ENCODE measurements around the gene MOB2. TPM values are rescaled to one million over a fixed set of nuclear protein-coding genes. Genes with fewer than 3 reads are reported as not detected.

MOB2 gene
- total RNA-seq, 1 experiment from 2014 or later = 21.8 TPM

DNA sequence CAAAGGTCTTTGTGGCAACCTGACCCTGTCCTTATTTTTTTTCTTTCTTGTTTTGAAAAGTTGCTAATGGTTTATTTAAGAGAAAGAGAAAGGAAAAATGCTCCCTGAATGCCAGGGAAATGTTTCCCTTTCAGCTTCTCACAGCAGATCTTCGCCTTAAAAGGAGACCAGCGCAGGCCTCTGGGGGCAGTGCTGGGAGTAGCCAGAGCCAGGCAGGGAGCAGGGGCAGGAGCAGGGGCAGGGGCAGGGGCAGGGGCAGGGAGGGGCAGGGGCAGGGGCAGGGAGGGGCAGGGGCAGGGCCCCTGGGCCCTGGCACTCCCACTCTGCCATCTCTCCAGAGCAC is 5.1 kb downstream of the MOB2 start:
- Histone ChIP-seq H3K9me3 (ENCODE audit: insufficient read depth, low read depth) (no peaks in the 10 kb centered on the region), H3K27me3 (ENCODE audit: insufficient read depth, low read depth) (no peaks in the 10 kb centered on the region), H3K9me2 (ENCODE audit: insufficient read depth) (no peaks in the 10 kb centered on the region), H3K27ac (no peak overlapping the region), H4K20me1 (ENCODE audit: insufficient read depth) (0 out of 2 replicates have a peak, but pooled peaks cover 3% of the 10 kb centered on the region), H3K4me1 (replicated peaks; ENCODE audit: insufficient read depth) (no peaks in the 10 kb centered on the region), H3K4me3 (no peak overlapping the region), H3K79me2 (ENCODE audit: low read depth) (no peaks in the 10 kb centered on the region), H2AFZ (no peak overlapping the region), H3K4me2 (no peak overlapping the region), H3K36me3 (ENCODE audit: low read depth) (no peaks in the 10 kb centered on the region), H3F3A (ENCODE audit: insufficient read depth, low read depth) (no peaks in the 10 kb centered on the region)
- CTCF ChIA-PET = no interaction called here
- no peak for TF ChIP-seq EZH2 (IDR thresholded peaks at IDR 0.05; ENCODE audit: low read depth)
- TF ChIP-seq, protein P1, sequence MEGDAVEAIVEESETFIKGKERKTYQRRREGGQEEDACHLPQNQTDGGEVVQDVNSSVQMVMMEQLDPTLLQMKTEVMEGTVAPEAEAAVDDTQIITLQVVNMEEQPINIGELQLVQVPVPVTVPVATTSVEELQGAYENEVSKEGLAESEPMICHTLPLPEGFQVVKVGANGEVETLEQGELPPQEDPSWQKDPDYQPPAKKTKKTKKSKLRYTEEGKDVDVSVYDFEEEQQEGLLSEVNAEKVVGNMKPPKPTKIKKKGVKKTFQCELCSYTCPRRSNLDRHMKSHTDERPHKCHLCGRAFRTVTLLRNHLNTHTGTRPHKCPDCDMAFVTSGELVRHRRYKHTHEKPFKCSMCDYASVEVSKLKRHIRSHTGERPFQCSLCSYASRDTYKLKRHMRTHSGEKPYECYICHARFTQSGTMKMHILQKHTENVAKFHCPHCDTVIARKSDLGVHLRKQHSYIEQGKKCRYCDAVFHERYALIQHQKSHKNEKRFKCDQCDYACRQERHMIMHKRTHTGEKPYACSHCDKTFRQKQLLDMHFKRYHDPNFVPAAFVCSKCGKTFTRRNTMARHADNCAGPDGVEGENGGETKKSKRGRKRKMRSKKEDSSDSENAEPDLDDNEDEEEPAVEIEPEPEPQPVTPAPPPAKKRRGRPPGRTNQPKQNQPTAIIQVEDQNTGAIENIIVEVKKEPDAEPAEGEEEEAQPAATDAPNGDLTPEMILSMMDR (conservative IDR thresholded peaks at IDR 0.05) = no peak
- no TSS peak for BruUV-seq (replicated peaks)
- POLR2A ChIA-PET (ENCODE audit: unreplicated experiment) = no interaction called here
- intact Hi-C loops (cut with micrococcal nuclease; ENCODE audit: unreplicated experiment) = no loop called here
- no peak for DNase-seq

DNA sequence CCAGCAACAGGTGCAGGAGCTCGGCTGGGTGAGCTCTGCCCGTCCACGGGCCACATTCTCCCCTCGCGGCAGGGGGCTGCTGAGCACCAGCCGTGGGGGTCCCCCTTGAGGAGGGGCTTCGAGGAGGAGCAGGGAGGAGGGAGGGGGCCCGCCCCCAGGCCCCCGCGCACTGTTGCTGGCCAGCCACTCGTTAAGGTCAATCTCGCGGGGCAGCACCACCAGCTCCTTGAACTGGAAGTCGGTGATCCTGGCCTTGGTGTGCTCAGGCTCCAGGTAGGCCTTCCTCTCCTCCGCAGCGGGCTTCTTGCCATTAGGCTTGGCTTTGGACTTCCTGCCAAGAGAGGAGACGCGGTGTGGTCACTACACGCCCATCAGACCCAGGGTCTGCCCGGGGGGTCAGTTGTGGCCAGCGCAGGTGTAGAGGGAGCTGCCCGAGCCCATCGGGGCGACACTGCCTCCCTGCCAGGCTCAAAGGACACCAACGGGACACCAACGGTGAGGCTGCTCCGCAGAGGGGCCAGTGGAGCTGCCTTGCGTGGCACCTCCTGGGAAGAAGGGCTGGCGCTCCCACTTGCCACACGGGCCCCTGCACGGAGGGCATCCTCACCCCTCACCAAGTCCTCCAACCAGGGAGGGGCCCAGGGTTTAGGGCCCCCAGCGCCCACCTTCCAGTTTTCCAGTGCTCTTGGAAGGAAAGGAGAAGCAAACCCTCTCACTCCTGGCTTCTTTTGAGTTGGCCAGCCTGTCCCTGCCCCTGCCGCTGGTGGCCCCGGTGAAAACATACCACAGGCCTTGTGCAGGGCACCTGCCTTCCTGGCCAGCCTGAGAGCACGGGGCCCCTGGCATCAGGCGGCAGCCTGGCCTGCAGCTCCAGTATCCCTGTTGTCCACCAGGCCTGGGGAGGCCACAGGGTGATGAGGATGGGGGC is 5.8 kb downstream of the MOB2 start:
- no TSS peak for BruUV-seq (replicated peaks)
- Histone ChIP-seq H3K79me2 (ENCODE audit: low read depth) (no peaks in the 10 kb centered on the region), H3K27me3 (ENCODE audit: insufficient read depth, low read depth) (no peaks in the 10 kb centered on the region), H2AFZ (no peak overlapping the region), H3K4me3 (no peak overlapping the region), H3K27ac (no peak overlapping the region), H3K9me3 (ENCODE audit: insufficient read depth, low read depth) (no peaks in the 10 kb centered on the region), H3F3A (ENCODE audit: insufficient read depth, low read depth) (no peaks in the 10 kb centered on the region), H3K9me2 (ENCODE audit: insufficient read depth) (no peaks in the 10 kb centered on the region), H3K4me2 (no peak overlapping the region), H4K20me1 (ENCODE audit: insufficient read depth) (0 out of 2 replicates have a peak, but pooled peaks cover 3% of the 10 kb centered on the region), H3K4me1 (replicated peaks; ENCODE audit: insufficient read depth) (no peaks in the 10 kb centered on the region), H3K36me3 (ENCODE audit: low read depth) (no peaks in the 10 kb centered on the region)
- no peak for DNase-seq
- intact Hi-C loops (cut with micrococcal nuclease; ENCODE audit: unreplicated experiment) = no loop called here
- ChIA-PET CTCF (no interaction called here), POLR2A (ENCODE audit: unreplicated experiment) (no interaction called here)
- TF ChIP-seq, protein P1 (conservative IDR thresholded peaks at IDR 0.05) = no peak
- no peak for TF ChIP-seq EZH2 (IDR thresholded peaks at IDR 0.05; ENCODE audit: low read depth)

DNA sequence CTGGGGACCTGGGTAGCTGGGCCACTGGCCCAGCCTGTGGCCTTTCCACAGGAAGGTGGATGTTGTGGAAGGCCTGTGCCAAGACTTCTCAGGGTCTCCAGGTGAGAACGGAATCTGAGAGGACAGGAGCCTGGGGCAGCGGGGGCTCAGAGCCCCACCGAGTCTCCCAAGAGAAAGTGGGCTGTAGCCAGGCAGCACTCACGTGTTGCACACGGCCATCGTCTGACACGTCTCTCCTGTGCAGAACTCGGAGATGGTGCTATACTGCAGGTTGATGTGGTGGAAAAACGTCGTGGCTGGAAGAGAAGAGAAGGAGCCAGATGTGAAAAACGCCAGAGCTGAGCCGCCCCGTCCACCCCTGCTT is 6.4 kb downstream of the MOB2 start:
- ChIA-PET POLR2A (ENCODE audit: unreplicated experiment) (no interaction called here), CTCF (no interaction called here)
- DNase-seq = no peak
- H3K27me3 ChIP-seq (ENCODE audit: insufficient read depth, low read depth) = no peaks in the 10 kb centered on the region
- 0 out of 2 replicates have a peak, but pooled peaks cover 3% of the 10 kb centered on the region for H4K20me1 ChIP-seq (ENCODE audit: insufficient read depth)
- no peaks in the 10 kb centered on the region for H3K9me3 ChIP-seq (ENCODE audit: insufficient read depth, low read depth)
- H3K36me3 ChIP-seq (ENCODE audit: low read depth) = no peaks in the 10 kb centered on the region
- H3K9me2 ChIP-seq (ENCODE audit: insufficient read depth) = no peaks in the 10 kb centered on the region
- no peaks in the 10 kb centered on the region for H3K79me2 ChIP-seq (ENCODE audit: low read depth)
- H3K4me3 ChIP-seq = no peak overlapping the region
- H3K4me1 ChIP-seq (replicated peaks; ENCODE audit: insufficient read depth) = no peaks in the 10 kb centered on the region
- TF ChIP-seq EZH2 (IDR thresholded peaks at IDR 0.05; ENCODE audit: low read depth) = no peak
- TF ChIP-seq, protein P1 (conservative IDR thresholded peaks at IDR 0.05) = no peak
- H3F3A ChIP-seq (ENCODE audit: insufficient read depth, low read depth) = no peaks in the 10 kb centered on the region
- H2AFZ ChIP-seq = no peak overlapping the region
- BruUV-seq (replicated peaks) = no TSS peak
- intact Hi-C loops (cut with micrococcal nuclease; ENCODE audit: unreplicated experiment) = no loop called here
- no peak overlapping the region for H3K27ac ChIP-seq
- H3K4me2 ChIP-seq = no peak overlapping the region

Measured in PC-9 (cell line).